Right renal pelvis (tissue), 4 donors: ENCODE results near the gene ZNF749. TPM values are rescaled to one million over a fixed set of nuclear protein-coding genes. Genes with fewer than 3 reads are reported as not detected.
A peak's percentile ranks its signal among the peaks of the same experiment; 100 is the strongest.
"Not testable (repeated sequence)": the region's sequence is repeated elsewhere in the genome, so short reads cannot be mapped to it uniquely, and the experiment has no call there.

Experiments
- DNase-seq, 4 donors: peaks; one replicate each; pipeline ENCODE4 v3.0.0-alpha.2; 2013; ENCODE audit warnings: low read depth in 4 of 4, low spot score in 3 of 4, missing footprints in 1 of 4
- polyA plus RNA-seq, 4 donors: library from polyadenylated mRNA; unstranded; fragments of 120-200 nt; gene quantifications; one replicate each; pipeline ENCODE4 v1.2.1, GENCODE V29; 2013; ENCODE audit not compliant: insufficient read length in 4 of 4

Gene ZNF749
- polyA plus RNA-seq, 4 donors = 10.1 to 15.8 (median 12.6) TPM

DNA sequence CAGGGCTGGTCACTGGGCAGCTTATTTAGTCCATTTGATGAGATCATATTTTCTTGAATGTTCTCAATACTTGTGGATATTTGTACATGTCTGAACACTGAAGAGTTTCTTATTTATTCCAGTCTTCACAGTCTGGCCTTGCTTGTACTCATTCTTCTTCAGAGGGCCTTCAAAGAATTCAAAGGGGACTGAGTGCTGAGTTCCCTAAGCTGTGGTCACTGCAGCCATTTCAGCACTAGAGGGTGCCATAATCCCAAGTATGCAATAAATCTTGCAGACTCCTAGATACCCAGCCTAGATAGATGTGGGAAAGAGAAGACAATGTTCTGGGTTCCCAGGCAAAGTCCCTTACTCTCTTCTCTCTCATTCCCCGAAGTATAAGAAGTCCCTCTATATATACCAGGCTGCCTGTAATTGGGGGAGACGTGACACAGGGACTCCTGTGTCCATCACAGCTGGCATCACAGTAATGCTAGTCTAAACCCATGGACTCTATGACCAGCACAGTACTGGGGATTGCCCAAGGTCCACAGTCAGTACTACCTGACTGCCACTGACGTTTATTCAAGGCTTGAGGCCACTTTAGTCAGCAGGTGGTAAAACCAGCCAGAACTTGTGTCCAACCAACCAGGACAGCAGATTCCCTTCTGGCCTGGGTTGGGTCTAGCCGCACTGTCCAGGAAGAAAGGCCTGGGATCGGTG, 30.7 kb downstream of the ZNF749 start:
- DNase-seq = no peak

DNA sequence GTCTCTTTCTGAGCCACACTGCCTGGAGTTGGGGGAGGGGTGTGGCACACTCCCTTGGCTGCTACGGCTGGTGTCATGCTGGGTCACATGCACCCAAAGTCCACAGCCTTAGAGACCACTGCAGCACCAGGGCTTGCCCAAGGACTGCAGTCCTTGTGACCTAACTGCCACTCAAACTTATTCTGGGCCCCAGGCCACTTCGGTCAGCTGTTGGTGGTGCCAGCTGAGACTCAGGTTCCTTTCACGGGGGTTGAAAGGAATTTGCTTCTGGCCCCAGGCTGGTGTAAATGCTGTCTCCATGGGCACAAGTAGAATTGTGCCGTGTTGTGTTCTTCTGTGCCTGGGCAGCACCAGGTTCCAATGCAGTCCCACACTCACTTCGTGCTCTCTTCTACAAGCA, 31.4 kb downstream of the ZNF749 start:
- DNase-seq = no peak

- DNase-seq = no peak
Measured at GRCh38 chr19:57473646-57474045, 38.5 kb downstream of the ZNF749 start.

GRCh38 chr19:57477191-57478008, 42.3 kb downstream of the ZNF749 start, which contains the start of gene ZNF772:
ZNF772 (minus strand) TSS chr19:57477566; CDS start chr19:57477309, 257 bp downstream.
- peak; percentile 84 to 93 (median 92) for DNase-seq

- peak; percentile 84 to 90 (median 86) for DNase-seq
Measured at GRCh38 chr19:57487477-57488298, 52.6 kb downstream of the ZNF749 start, which contains the start of gene ZNF419. ZNF419 (plus strand) TSS chr19:57487750; CDS start chr19:57487951, 201 bp downstream.

DNA sequence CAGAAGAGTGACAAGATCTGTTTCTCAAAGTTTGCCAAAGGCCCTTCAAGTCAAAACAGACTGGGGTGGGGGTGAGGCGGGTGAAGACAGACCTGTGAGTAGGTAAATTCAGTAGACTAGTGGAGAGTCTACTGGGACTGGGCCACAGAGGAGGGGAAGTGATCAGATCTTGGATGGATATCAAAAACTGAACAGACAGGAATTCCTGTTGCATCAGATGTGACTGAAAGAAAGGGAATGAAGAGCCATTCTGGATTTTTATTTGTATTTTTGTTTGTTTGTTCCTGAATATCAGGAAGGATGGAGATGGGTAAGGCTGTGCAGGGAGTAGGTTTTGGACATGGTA, 53.1 kb downstream of the ZNF749 start:
- not testable (repeated sequence) for DNase-seq

Other genes starting within 250 kb of the ZNF749 start
- 10 to 100 TPM; 18.0 to 23.1 (median 19.8) TPM for gene ZNF264, start 243.8 kb upstream of the ZNF749 start, polyA plus RNA-seq
- gene AURKC, start 204.3 kb upstream of the ZNF749 start, polyA plus RNA-seq = 1 to 10 TPM; 1.3 to 5.1 (median 2.2) TPM
- gene ZNF805, start 194.7 kb upstream of the ZNF749 start, polyA plus RNA-seq = 1 to 10 TPM; 4.7 to 5.5 (median 5.1) TPM
- 1 to 10 TPM; 1.5 to 2.6 (median 2.6) TPM for gene ZNF460, start 154.8 kb upstream of the ZNF749 start, polyA plus RNA-seq
- gene ZNF543, start 114.9 kb upstream of the ZNF749 start, polyA plus RNA-seq = 1 to 10 TPM; 7.9 to 9.1 (median 8.6) TPM
- gene ZNF304, start 84.1 kb upstream of the ZNF749 start, polyA plus RNA-seq = 10 to 100 TPM; 14.7 to 19.4 (median 18.2) TPM
- 10 to 100 TPM; 16.5 to 18.9 (median 17.8) TPM for gene TRAPPC2B, start 71.8 kb upstream of the ZNF749 start, polyA plus RNA-seq
- gene ZNF547, start 71.8 kb upstream of the ZNF749 start, polyA plus RNA-seq = 1 to 10 TPM; 4.5 to 6.9 (median 5.6) TPM
- gene ZNF548, start 45.5 kb upstream of the ZNF749 start, polyA plus RNA-seq = 10 to 100 TPM; 18.0 to 22.4 (median 21.1) TPM
- 10 to 100 TPM in 3 of 4 donors, 1 to 10 TPM in 1; 9.6 to 13.7 (median 11.1) TPM for gene ZNF17, start 24.2 kb upstream of the ZNF749 start, polyA plus RNA-seq
- 1 to 10 TPM; 2.5 to 4.2 (median 3.2) TPM for gene VN1R1, start 21.8 kb downstream of the ZNF749 start, polyA plus RNA-seq
- 10 to 100 TPM; 18.6 to 25.4 (median 22.1) TPM for gene ZNF772, start 42.2 kb downstream of the ZNF749 start, polyA plus RNA-seq
- gene ZNF419, start 52.4 kb downstream of the ZNF749 start, polyA plus RNA-seq = 10 to 100 TPM; 17.4 to 24.3 (median 20.8) TPM
- 10 to 100 TPM; 11.3 to 13.0 (median 11.6) TPM for gene ZNF773, start 64.6 kb downstream of the ZNF749 start, polyA plus RNA-seq
- 10 to 100 TPM; 12.5 to 14.7 (median 13.5) TPM for gene ZNF549, start 92.0 kb downstream of the ZNF749 start, polyA plus RNA-seq
- gene ZNF550, start 124.5 kb downstream of the ZNF749 start, polyA plus RNA-seq = 10 to 100 TPM; 20.6 to 25.9 (median 22.2) TPM
- gene ZNF416, start 143.6 kb downstream of the ZNF749 start, polyA plus RNA-seq = 1 to 10 TPM; 7.8 to 9.8 (median 9.5) TPM
- 10 to 100 TPM; 16.3 to 21.1 (median 18.8) TPM for gene ZIK1, start 148.8 kb downstream of the ZNF749 start, polyA plus RNA-seq
- gene ZNF530, start 164.6 kb downstream of the ZNF749 start, polyA plus RNA-seq = 1 to 10 TPM; 4.3 to 5.3 (median 5.1) TPM
- gene ZNF134, start 178.9 kb downstream of the ZNF749 start, polyA plus RNA-seq = 10 to 100 TPM; 25.6 to 28.3 (median 26.8) TPM
- 10 to 100 TPM; 26.8 to 49.0 (median 34.0) TPM for gene ZNF211, start 197.8 kb downstream of the ZNF749 start, polyA plus RNA-seq
- under 1 TPM in 1 of 4 donors, not detected in 3; 0.05 TPM for gene ZSCAN4, start 233.6 kb downstream of the ZNF749 start, polyA plus RNA-seq
- gene ZNF551, start 246.7 kb downstream of the ZNF749 start, polyA plus RNA-seq = 10 to 100 TPM; 12.6 to 16.3 (median 15.2) TPM